Brain microvascular endothelial cell (primary cell): ENCODE measurements around the gene RIN3.

Experiments
- DNase-seq: peaks from one replicate; pipeline ENCODE4 v3.0.0-alpha.2; 2020
- H3K27ac ChIP-seq: fragments of 250-450 bp; sonication (Bioruptor Pico); 2 replicates; pipeline ENCODE4 v1.5.1; 2020; ENCODE audit warnings: mild to moderate bottlenecking, moderate library complexity
- H3K27me3 ChIP-seq: fragments of 250-450 bp; sonication (Bioruptor Pico); replicated peaks from 2 replicates; pipeline ENCODE4 v1.5.1; 2020; ENCODE audit warnings: mild to moderate bottlenecking
- H3K36me3 ChIP-seq: fragments of 250-450 bp; sonication (Bioruptor Pico); replicated peaks from 2 replicates; pipeline ENCODE4 v1.5.1; 2020; ENCODE audit warnings: mild to moderate bottlenecking
- H3K4me3 ChIP-seq: 2 replicates; pipeline ENCODE4 v1.5.1; 2011; ENCODE audit warnings: low read depth, mild to moderate bottlenecking, control low read depth, low read length, moderate library complexity
- CTCF ChIP-seq: IDR thresholded peaks from 2 replicates; pipeline ENCODE4 v1.5.1; 2011; ENCODE audit warnings: low read depth, mild to moderate bottlenecking, moderate library complexity, low read length, control low read depth, inconsistent platforms; ENCODE audit errors: missing control alignments
- in situ Hi-C: cut with HindIII; loops from 2 replicates; pipeline ENCODE4 v1.10.0; 2017; ENCODE audit warnings: low sequenced_read_pairs, low pct_ligation_motif_present

RIN3 gene

DNA sequence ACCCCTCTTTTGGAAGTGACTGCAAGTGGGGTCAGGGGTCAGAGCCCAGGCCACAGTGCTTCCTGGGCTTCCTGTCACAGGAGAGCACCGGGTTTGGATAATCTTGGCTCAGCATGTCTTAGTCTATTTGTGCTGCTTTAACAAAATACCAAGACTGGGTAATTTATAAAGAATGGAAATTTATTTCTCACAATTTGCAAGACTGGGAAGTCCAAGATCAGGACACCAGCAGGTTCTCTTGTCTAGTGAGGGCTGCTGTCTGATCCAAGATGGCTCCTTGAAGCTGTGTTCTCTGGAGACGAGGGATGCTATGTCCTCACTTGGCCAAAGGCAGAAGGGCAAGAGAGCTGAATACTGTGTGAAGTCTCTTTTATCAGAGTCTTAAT is 74.1 kb downstream of the RIN3 start:
- in situ Hi-C loops, result no loop called here
- Histone ChIP-seq H3K27me3 (no peaks in the 10 kb centered on the region), H3K4me3 (no peak overlapping the region), H3K36me3 (peaks cover 1% of the 10 kb centered on the region), H3K27ac (no peak overlapping the region)
- TF ChIP-seq CTCF, result no peak
- DNase-seq, result no peak

- H3K27me3 ChIP-seq, result no peaks in the 10 kb centered on the region
- peak; percentile 79 for TF ChIP-seq CTCF
- in situ Hi-C loops, result no loop called here
- DNase-seq, result no peak
- no peaks in the 10 kb centered on the region for H3K36me3 ChIP-seq
- H3K27ac ChIP-seq, result no peak overlapping the region
- no peak overlapping the region for H3K4me3 ChIP-seq
These were observed 75.8 kb downstream of the RIN3 start for GRCh38 chr14:92589213-92589852.

- Histone ChIP-seq H3K27me3 (no peaks in the 10 kb centered on the region), H3K4me3 (no peak overlapping the region), H3K27ac (no peak overlapping the region), H3K36me3 (no peaks in the 10 kb centered on the region)
- TF ChIP-seq CTCF, result no peak
- in situ Hi-C loops, result no loop called here
- DNase-seq, result no peak
These were observed 76.6 kb downstream of the RIN3 start for GRCh38 chr14:92590176-92590575.

- no peaks in the 10 kb centered on the region for H3K36me3 ChIP-seq
- TF ChIP-seq CTCF, result no peak
- no peak for DNase-seq
- H3K27me3 ChIP-seq, result no peaks in the 10 kb centered on the region
- in situ Hi-C loops, result no loop called here
- H3K4me3 ChIP-seq, result no peak overlapping the region
- H3K27ac ChIP-seq, result no peak overlapping the region
These were observed 77.4 kb downstream of the RIN3 start for GRCh38 chr14:92590941-92591340.

- H3K36me3 ChIP-seq, result no peaks in the 10 kb centered on the region
- DNase-seq, result no peak
- no peak overlapping the region for H3K4me3 ChIP-seq
- in situ Hi-C loops, result no loop called here
- H3K27me3 ChIP-seq, result no peaks in the 10 kb centered on the region
- TF ChIP-seq CTCF, result no peak
- no peak overlapping the region for H3K27ac ChIP-seq
These were observed 77.8 kb downstream of the RIN3 start for GRCh38 chr14:92591346-92591745.

- DNase-seq, result no peak
- in situ Hi-C loops, result no loop called here
- no peak for TF ChIP-seq CTCF
- Histone ChIP-seq H3K27me3 (no peaks in the 10 kb centered on the region), H3K36me3 (no peaks in the 10 kb centered on the region), H3K4me3 (no peak overlapping the region), H3K27ac (no peak overlapping the region)
These were observed 81.7 kb downstream of the RIN3 start for GRCh38 chr14:92595267-92595666.
